GM20000 (cell line): ENCODE data around the gene ISX.

ENCODE experiments used
- DNase-seq: peaks from one replicate; pipeline ENCODE4 v3.0.0; 2012; ENCODE audit warnings: low spot score
- TF ChIP-seq, protein P1 (sequence below): IDR thresholded peaks from 2 replicates; pipeline ENCODE4 v1.5.1; 2012; ENCODE audit warnings: mild to moderate bottlenecking, control low read depth; ENCODE audit errors: extremely low read depth, missing control alignments

Gene ISX

DNA sequence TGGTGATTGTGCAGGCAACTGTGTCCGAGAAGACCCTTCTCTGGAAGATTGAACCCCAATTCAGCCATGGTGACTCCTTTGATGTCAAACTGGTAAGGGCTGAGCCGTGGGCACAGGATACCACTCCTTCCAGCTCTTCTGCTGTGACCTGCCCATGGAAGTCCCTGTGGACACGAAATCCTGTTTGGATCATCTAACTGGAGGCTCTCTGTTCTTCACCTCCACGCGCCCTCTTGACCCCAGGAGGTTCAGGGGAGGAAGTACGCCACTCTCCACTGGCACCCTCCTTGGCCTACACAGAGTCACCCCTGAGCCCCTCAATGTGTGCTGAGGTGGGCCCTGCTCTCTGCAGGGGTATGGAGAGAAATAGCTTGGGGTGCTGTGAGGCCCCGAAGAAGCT lies 810 bp downstream of the ISX start:
- TF ChIP-seq, protein P1, sequence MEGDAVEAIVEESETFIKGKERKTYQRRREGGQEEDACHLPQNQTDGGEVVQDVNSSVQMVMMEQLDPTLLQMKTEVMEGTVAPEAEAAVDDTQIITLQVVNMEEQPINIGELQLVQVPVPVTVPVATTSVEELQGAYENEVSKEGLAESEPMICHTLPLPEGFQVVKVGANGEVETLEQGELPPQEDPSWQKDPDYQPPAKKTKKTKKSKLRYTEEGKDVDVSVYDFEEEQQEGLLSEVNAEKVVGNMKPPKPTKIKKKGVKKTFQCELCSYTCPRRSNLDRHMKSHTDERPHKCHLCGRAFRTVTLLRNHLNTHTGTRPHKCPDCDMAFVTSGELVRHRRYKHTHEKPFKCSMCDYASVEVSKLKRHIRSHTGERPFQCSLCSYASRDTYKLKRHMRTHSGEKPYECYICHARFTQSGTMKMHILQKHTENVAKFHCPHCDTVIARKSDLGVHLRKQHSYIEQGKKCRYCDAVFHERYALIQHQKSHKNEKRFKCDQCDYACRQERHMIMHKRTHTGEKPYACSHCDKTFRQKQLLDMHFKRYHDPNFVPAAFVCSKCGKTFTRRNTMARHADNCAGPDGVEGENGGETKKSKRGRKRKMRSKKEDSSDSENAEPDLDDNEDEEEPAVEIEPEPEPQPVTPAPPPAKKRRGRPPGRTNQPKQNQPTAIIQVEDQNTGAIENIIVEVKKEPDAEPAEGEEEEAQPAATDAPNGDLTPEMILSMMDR: no peak
- no peak for DNase-seq

- TF ChIP-seq, protein P1: no peak
- no peak for DNase-seq
Measured at GRCh38 chr22:35069541-35069940, 3.6 kb downstream of the ISX start.

- TF ChIP-seq, protein P1: no peak
- DNase-seq: no peak
Measured at GRCh38 chr22:35070451-35071093, 4.6 kb downstream of the ISX start.

DNA sequence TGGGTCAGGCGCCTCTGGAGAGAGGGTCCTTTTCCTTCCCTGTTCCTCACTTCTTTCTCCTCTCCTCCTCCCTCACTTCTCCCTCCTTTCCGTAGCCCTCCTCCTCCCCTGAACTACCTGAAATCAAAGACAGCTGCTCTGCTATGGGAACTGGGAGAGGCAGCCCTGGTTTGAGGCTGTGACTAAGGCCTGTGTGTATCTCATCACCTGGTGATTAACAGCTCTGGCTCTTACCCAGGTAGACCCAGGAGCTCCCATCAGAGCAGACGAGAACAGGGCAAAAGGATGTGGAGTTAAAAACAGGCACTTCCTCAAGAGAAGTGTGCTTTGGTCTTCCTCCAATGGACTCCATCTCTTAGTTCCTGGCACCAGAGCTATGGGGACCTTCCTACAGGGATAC lies 5.8 kb downstream of the ISX start:
- TF ChIP-seq, protein P1: no peak
- DNase-seq: no peak

- TF ChIP-seq, protein P1: no peak
- DNase-seq: no peak
Measured at GRCh38 chr22:35072925-35073324, 7.0 kb downstream of the ISX start.

DNA sequence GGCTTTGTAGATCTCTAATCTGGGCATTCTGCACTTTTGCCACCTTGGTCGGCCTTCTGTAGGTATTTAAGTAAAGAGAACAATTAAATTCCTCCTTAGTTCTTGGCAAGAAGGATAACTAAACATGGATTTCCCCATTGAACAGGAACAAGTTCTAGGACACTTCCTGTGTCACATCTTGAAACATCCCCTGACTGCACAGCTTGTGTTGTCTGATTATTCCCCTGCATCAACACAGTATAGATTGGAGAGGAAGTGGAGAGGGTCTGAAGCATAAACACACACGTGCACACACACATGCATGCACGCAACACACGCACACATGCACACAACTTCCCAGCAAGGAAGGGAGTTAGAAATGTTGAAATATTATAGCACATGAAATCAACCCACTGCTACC lies 8.6 kb downstream of the ISX start:
- no peak for DNase-seq
- TF ChIP-seq, protein P1: no peak

GRCh38 chr22:35076630-35077029 lies 10.7 kb downstream of the ISX start:
- TF ChIP-seq, protein P1: no peak

More at GRCh38 chr22:35076630-35077029, 10.7 kb downstream of the ISX start:
- DNase-seq: no peak
